Kidney epithelial cell (primary cell): Measurements from ENCODE around the gene ATL2. TPM values are rescaled to one million over a fixed set of nuclear protein-coding genes. Genes with fewer than 3 reads are reported as not detected.
"Not testable (repeated sequence)": the region's sequence is repeated elsewhere in the genome, so short reads cannot be mapped to it uniquely, and the experiment has no call there.

Experiments
- DNase-seq: peaks from one replicate; pipeline ENCODE4 v3.0.0-alpha.2; 2010; ENCODE audit warnings: low read depth
- H3K27me3 ChIP-seq: 2 replicates; pipeline ENCODE4 v1.6.0; 2011; ENCODE audit warnings: low read length; ENCODE audit not compliant: control insufficient read depth, insufficient read depth
- H3K36me3 ChIP-seq: 2 replicates; pipeline ENCODE4 v1.5.1; 2011; ENCODE audit warnings: low read length; ENCODE audit not compliant: control insufficient read depth, insufficient read depth
- H3K4me3 ChIP-seq: 2 replicates; pipeline ENCODE4 v1.5.1; 2011; ENCODE audit warnings: low read depth, mild to moderate bottlenecking, control low read depth, low read length
- total RNA-seq: library from RNA; depleted of rRNA; stranded (reverse); fragments of >200 nt; gene quantifications from 2 replicates; pipeline ENCODE4 v1.2.3, GENCODE V29; 2015
- TF ChIP-seq, protein P1 (sequence below): IDR thresholded peaks from 2 replicates; pipeline ENCODE4 v1.5.1; 2011; ENCODE audit warnings: mild to moderate bottlenecking, moderate library complexity, low read length, control low read depth, inconsistent platforms; ENCODE audit not compliant: insufficient read depth, poor library complexity, severe bottlenecking

The ATL2 gene
- total RNA-seq, 1 donor from 2014 or later = 65.8 TPM

DNA sequence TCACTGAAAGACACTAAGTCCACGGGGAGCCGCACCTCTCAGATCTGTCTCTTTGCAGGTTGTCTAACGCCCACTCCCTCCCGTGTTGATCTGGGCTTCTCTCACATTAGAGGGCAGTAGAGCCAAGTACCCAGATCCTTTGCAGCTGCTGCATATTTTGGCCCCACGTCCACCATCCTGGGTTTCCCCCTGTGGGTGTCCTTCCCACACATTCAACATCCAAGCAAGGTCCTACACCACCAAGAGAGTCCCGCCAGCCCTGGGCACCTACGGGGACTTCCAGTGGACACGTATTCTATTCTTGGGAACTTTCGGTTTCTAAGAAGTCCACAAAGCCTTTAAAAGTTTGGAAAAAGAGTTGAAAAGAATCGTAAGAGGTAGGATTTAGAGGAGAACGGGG is 116.6 kb downstream of the ATL2 start:
- no peaks in the 10 kb centered on the region for H3K36me3 ChIP-seq
- DNase-seq = no peak
- no peak overlapping the region for H3K4me3 ChIP-seq
- TF ChIP-seq, protein P1, sequence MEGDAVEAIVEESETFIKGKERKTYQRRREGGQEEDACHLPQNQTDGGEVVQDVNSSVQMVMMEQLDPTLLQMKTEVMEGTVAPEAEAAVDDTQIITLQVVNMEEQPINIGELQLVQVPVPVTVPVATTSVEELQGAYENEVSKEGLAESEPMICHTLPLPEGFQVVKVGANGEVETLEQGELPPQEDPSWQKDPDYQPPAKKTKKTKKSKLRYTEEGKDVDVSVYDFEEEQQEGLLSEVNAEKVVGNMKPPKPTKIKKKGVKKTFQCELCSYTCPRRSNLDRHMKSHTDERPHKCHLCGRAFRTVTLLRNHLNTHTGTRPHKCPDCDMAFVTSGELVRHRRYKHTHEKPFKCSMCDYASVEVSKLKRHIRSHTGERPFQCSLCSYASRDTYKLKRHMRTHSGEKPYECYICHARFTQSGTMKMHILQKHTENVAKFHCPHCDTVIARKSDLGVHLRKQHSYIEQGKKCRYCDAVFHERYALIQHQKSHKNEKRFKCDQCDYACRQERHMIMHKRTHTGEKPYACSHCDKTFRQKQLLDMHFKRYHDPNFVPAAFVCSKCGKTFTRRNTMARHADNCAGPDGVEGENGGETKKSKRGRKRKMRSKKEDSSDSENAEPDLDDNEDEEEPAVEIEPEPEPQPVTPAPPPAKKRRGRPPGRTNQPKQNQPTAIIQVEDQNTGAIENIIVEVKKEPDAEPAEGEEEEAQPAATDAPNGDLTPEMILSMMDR = no peak
- H3K27me3 ChIP-seq = no peaks in the 10 kb centered on the region

DNA sequence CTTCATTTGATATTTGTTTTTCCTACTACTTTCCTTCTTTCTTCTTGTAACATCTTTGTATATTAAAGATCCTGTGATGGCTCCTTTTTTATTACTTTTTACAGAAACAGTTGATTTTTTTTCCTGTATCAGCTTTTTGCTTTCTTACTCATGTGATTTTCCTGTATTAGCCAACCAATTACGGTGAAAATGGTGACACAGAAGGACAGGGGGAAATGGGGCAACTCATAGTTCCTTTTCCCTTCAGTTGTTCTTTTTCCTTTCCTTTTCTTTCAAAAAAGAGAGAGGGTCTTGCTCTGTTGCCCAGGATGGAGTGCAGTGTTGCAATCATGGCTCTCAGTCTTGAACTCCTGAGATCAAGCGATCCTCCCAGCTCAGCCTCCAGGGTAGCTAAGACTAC is 117.8 kb downstream of the ATL2 start:
- H3K36me3 ChIP-seq = no peaks in the 10 kb centered on the region
- TF ChIP-seq, protein P1 = no peak
- H3K27me3 ChIP-seq = no peaks in the 10 kb centered on the region
- DNase-seq = no peak
- H3K4me3 ChIP-seq = no peak overlapping the region

DNA sequence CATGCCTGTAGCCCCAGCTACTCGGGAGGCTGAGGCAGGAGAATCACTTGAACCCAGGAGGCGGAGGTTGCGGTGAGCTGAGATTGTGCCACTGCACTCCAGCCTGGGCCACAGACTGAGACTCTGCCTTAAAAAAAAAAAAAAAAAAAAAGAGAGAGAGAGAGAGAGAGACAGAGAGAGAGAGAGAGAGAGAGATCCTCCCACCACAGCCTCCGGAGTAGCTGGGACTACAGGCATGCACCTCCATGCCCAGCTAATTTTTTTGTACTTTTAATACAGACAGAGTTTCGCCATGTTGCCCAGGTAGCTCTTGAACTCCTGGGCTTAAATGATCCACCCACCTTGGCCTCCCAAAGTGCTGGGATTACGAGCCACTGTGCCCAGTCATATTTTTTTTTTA is 119.4 kb downstream of the ATL2 start:
- not testable (repeated sequence) for H3K4me3 ChIP-seq, H3K27me3 ChIP-seq, H3K36me3 ChIP-seq, DNase-seq

DNA sequence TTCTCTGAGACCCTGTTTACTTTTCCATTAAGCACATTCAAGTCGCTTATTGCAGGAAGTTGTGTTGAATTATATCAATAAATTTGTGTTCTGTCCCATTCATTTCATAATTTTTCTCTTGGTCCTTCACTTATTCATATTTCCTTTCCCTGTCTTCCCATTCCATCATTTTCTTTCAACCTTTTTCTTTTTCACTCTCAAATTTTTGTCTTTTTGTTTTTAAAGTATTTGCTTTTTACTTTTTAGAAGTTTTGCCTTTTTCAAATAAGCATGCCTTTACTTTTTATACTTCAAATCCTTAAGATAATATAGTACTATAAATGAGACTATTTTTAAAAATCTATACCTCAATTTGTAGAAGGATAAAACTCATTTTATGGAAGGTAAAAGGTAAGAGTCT is 120.5 kb downstream of the ATL2 start:
- no peaks in the 10 kb centered on the region for H3K27me3 ChIP-seq
- DNase-seq = no peak
- TF ChIP-seq, protein P1 = no peak
- no peak overlapping the region for H3K4me3 ChIP-seq
- H3K36me3 ChIP-seq = no peaks in the 10 kb centered on the region

DNA sequence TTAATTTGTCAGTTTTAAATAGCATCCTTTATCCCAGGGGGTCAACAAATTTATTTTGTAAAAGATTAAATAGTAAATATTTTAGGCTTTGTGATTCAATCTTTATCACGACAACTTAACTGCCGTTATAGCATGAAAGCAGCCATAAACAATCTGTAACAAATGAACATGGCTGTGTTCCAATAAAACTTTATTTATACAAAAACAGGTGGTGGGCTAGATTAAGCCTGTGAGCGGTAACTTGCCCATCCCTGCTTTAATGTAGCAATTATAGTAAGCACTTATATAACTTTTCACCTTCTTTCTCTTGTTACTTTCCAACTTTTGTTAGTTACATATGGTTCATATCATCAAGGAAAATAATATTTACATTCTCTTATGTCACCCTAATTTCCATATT is 121.9 kb downstream of the ATL2 start:
- DNase-seq = no peak
- TF ChIP-seq, protein P1 = no peak
- no peak overlapping the region for H3K4me3 ChIP-seq
- no peaks in the 10 kb centered on the region for H3K27me3 ChIP-seq
- H3K36me3 ChIP-seq = no peaks in the 10 kb centered on the region

DNA sequence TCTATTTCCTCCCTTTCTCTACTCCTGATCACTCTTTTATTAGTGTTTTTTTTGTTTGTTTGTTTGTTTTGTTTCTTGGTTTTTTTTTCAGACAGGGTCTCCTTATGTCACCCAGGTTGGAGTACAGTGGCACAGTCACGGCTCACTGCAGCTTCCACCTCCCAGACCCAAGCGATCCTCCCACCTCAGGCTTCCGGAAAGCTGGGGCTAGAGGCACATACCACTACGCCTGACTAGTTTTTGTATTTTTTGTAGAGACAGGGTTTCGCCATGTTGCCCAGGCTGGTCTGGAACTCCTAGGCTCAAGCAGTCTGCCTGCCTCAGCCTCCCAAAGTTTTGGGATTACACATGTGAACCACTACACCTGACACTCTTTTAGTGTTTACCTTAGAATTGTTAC is 122.3 kb downstream of the ATL2 start:
- DNase-seq = peak; percentile 42
- TF ChIP-seq, protein P1 = no peak
- Histone ChIP-seq H3K36me3 (no peaks in the 10 kb centered on the region), H3K4me3 (no peak overlapping the region), H3K27me3 (no peaks in the 10 kb centered on the region)
